Measurements from ENCODE around the gene ACER2. TPM values are rescaled to one million over a fixed set of nuclear protein-coding genes. Genes with fewer than 3 reads are reported as not detected.
"Not testable (repeated sequence)": the region's sequence is repeated elsewhere in the genome, so short reads cannot be mapped to it uniquely, and the experiment has no call there.

Gene ACER2
- total RNA-seq, 3 donors from 2014 or later: 5.3 to 11.5 (median 11.1) TPM

DNA sequence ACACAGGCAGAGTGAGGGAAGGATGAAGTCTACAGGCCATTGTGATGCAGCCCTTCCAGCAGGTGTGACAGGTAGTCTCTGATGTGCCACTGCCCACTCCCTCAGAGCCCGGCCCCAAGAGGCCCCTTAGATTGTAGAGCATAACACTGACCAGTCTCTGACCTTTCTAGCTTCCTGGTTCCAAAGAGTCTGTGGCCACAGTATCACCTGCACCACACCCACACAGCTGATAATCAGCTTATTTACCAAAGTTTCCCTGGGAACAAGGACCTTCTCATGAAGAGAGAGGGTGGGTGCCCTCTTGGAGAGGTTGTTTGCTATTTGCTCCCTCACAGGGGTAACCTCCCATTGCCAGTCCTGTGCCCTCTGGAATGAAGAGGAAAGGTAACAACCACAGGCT lies 11.0 kb upstream of the ACER2 start:
- Histone ChIP-seq H3K9me3 (no peaks in the 10 kb centered on the region), H3K4me1 (ENCODE audit: low read depth) (no peaks in the 10 kb centered on the region), H3K4me3 (no peak overlapping the region), H3K36me3 (ENCODE audit: low read depth) (no peaks in the 10 kb centered on the region)
- ATAC-seq (peak; percentile 93), DNase-seq (peak in 1 of 3 donors; percentile 32)
- TF ChIP-seq, protein P1, sequence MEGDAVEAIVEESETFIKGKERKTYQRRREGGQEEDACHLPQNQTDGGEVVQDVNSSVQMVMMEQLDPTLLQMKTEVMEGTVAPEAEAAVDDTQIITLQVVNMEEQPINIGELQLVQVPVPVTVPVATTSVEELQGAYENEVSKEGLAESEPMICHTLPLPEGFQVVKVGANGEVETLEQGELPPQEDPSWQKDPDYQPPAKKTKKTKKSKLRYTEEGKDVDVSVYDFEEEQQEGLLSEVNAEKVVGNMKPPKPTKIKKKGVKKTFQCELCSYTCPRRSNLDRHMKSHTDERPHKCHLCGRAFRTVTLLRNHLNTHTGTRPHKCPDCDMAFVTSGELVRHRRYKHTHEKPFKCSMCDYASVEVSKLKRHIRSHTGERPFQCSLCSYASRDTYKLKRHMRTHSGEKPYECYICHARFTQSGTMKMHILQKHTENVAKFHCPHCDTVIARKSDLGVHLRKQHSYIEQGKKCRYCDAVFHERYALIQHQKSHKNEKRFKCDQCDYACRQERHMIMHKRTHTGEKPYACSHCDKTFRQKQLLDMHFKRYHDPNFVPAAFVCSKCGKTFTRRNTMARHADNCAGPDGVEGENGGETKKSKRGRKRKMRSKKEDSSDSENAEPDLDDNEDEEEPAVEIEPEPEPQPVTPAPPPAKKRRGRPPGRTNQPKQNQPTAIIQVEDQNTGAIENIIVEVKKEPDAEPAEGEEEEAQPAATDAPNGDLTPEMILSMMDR (IDR thresholded peaks at IDR 0.05): no peak
- intact Hi-C loops (cut with DNase I, micrococcal nuclease): no loop called here

DNA sequence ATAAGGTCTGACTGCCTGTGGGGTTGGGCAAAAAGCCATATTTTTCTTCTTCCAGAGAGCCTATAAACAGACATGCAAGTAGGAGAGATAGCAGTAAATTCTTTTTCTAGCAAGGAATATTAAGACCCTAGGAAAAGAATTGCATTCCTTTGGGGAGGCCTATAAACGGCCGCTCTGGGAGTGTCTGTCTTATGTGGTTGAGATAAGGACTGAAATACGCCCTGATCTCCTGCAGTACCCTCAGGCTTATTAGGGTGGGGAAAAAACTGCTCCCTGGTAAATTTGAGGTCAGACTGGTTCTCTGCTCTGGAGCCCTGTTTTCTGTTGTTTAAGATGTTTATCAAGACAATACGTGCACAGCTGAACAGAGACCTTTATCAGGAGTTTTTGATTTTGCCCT lies 5.6 kb upstream of the ACER2 start:
- DNase-seq; ATAC-seq; H3K4me1 ChIP-seq (ENCODE audit: low read depth); H3K9me3 ChIP-seq; H3K4me3 ChIP-seq; H3K36me3 ChIP-seq (ENCODE audit: low read depth); intact Hi-C loops (cut with DNase I, micrococcal nuclease): not testable (repeated sequence)

DNA sequence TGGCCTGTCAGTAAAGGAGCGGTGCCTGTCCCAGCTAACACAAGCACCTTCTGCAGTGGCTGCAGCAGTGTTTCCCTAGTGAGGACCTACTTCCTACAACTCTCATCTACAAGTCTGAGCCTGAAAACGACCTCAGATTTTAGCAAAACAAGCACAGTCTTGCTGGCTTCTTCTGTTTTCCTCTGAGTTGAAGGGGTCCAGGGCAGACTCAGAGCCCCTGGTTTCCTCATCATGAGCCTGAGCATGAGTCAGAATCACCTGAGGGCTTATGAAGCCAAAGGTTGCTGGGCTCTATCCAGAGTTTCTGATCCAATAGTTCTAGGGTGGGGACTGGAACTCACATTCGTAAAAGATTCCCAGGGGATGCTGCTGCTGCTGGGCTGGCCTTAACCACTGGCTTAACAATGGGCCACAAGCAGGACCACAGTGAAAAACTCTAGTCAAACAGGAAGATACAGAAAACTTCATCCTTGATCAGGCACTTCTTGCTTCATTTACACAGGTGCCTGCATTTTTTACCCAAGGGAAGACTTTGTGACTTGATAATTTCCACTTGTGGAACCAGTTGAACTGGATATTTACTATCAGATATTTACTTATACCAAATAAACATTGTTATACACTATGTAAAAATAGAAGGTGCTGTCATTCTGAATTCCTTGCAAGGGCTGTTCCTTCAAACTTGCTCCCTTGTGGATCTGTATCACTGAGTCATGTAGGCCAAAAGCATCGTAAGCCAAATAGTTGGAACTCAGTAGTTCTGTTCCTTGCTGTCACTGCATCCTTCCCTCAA lies 4.3 kb upstream of the ACER2 start:
- intact Hi-C loops (cut with DNase I, micrococcal nuclease): no loop called here
- no peak overlapping the region for H3K4me3 ChIP-seq
- peaks cover under 1% of the 10 kb centered on the region for H3K4me1 ChIP-seq (ENCODE audit: low read depth)
- H3K9me3 ChIP-seq: peaks cover 6% of the 10 kb centered on the region
- peak in 1 of 3 donors; percentile 23 for DNase-seq
- no peaks in the 10 kb centered on the region for H3K36me3 ChIP-seq (ENCODE audit: low read depth)
- no peak for ATAC-seq
- TF ChIP-seq, protein P1 (IDR thresholded peaks at IDR 0.05): no peak

DNA sequence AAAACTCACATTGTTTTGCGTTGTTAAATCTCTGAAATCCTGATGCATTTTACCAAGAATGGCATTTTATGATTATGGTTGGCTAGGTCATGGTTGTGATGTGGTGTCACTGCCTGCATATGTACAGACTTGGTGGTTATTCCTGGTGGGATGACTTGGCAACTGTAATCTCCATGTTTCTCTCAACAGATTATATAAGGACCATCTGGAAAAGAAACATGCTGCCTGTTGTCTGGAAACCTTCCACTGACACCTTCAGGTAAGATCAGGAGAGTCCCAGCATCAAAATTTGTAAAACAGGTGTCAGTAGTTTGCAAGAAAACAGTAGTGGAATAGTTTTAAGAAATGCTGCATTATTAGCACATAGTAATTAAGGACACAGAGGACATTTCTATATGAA lies 3.0 kb upstream of the ACER2 start:
- H3K4me3 ChIP-seq: no peak overlapping the region
- H3K4me1 ChIP-seq (ENCODE audit: low read depth): peaks cover 8% of the 10 kb centered on the region
- DNase-seq: no peak
- peaks cover 6% of the 10 kb centered on the region for H3K9me3 ChIP-seq
- TF ChIP-seq, protein P1 (IDR thresholded peaks at IDR 0.05): no peak
- no peaks in the 10 kb centered on the region for H3K36me3 ChIP-seq (ENCODE audit: low read depth)
- no peak for ATAC-seq
- intact Hi-C loops (cut with DNase I, micrococcal nuclease): no loop called here

DNA sequence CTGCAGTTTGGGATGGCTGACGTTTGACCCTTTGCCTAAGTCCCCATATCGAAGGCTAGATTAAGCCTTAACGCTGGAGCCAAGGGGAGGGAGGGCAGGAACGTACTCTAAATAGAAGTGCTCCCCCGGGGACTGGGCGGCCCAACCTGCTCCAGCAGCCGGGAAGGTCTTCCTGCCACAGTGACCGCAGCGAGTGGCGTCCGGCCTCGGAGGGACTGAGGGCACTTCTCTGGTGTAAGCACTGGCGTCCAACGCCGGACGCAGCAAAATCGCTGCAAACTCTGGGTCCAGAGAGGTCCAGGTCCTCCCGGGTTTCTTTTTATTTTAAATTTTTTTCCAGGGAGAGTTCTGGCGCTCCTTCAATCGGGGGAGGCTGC lies 505 bp upstream of the ACER2 start:
- intact Hi-C loops (cut with DNase I, micrococcal nuclease): no loop called here
- DNase-seq (no peak), ATAC-seq (peak; percentile 2)
- TF ChIP-seq, protein P1 (IDR thresholded peaks at IDR 0.05): no peak
- Histone ChIP-seq H3K9me3 (peaks cover 2% of the 10 kb centered on the region), H3K4me1 (ENCODE audit: low read depth) (peaks cover 8% of the 10 kb centered on the region), H3K36me3 (ENCODE audit: low read depth) (no peaks in the 10 kb centered on the region), H3K4me3 (peak overlapping the region; percentile 50)

DNA sequence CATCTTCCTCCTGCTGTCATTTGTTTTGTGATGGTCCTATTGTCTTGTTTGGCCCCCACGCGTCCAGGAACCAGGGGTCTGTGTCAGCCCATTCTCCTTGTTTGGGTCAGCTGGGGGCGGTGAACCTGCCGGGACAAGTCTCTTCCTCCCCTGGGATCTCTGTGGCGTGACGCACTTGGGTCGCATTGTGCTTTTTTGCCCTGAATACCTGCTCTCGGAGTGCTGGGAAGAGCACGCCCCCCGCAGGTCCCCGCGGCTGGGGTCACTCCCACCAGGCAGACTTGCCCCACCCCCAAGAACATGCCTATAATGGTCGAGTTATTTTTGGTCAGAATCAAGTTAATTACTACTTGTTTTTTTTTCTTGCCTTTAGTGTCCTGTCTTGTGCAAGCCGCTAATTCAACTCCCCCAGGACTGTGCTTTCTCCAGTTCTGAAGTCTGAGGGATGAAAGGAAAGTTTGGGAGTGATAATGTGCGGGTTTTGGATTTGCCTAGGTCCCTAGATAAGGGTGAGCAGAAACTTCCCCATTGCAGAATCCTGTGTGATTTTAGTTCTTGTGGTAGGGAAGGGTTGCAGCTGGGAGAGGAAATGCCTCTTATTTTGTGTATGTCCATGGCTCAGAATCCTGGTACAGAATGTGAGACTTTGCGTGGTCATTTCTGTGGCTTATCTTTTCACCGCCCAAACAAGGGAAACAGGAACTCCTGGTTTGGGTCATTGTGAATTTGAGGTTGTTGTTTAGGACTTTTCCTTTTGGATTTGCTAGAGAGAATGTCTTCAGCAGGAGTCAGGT lies 789 bp downstream of the ACER2 start:
- peak; percentile 32 to 63 (median 59) for DNase-seq
- H3K4me1 ChIP-seq (ENCODE audit: low read depth): peaks cover 8% of the 10 kb centered on the region
- H3K9me3 ChIP-seq: no peaks in the 10 kb centered on the region
- TF ChIP-seq, protein P1 (IDR thresholded peaks at IDR 0.05): no peak
- intact Hi-C loops (cut with DNase I, micrococcal nuclease): no loop called here
- ATAC-seq: peak; percentile 13
- H3K4me3 ChIP-seq: peak overlapping the region; percentile 50
- H3K36me3 ChIP-seq (ENCODE audit: low read depth): no peaks in the 10 kb centered on the region

Measured in mucosa of descending colon (tissue), 3 donors.